Stimulated activated CD4-positive, alpha-beta T cell treated with anti-CD3 and anti-CD28 coated beads, TNF-alpha, amount 100 ng/mL, for 4 hours (primary cell): Measurements from ENCODE around the gene SP9.

Experiments
- DNase-seq, 3 experiments: peaks; one replicate each; pipeline ENCODE4 v3.0.0-alpha.2; 2020; ENCODE audit warnings: low read depth in 3 of 3

SP9 gene

DNA sequence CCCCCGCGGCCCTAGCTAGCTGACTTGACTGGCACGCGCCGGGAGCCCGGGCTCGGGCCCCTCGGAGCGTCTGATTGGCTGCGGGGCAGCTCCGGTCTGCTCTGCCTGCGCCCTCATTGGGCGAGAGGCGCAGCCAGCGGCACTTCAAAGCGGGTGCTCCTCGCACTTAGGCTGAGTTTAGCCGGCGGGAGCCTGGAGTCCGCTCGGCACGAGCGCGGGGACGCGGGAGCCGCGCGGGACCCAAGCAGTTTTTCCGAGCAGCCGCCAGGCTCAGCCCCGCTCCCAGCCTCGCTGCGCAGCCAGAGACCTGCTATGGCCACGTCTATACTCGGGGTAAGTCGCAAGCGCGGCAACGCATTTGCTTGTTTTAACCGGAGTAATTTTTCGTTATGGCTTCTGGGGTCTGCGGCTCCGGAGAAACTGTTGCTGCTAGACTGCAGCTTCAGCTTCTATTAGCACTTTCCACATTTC, at the start of gene SP9:
SP9 (plus strand) TSS at position 174 of the 471 bp plus-strand sequence; CDS start at position 313, 139 bp downstream.
- no peak for DNase-seq

DNA sequence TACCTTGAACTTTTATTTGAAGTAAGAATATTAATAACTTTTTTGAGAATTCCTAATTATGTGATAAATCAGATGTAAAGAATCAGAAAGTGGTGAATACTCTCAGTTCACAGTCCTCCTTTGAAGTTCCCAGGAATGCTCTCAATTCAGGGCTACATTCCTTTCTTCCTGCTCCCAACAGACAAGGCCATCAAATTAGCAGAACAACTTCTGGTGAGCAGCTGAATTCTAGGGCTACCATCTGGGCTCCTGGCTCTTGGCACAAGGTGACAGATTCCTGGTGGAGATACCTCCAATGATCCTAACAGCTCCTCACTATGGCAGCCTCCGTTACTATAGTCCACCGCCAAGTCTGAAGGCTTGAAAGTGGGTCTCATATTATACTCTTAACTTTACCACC, 48.6 kb upstream of the SP9 start:
- no peak for DNase-seq

DNA sequence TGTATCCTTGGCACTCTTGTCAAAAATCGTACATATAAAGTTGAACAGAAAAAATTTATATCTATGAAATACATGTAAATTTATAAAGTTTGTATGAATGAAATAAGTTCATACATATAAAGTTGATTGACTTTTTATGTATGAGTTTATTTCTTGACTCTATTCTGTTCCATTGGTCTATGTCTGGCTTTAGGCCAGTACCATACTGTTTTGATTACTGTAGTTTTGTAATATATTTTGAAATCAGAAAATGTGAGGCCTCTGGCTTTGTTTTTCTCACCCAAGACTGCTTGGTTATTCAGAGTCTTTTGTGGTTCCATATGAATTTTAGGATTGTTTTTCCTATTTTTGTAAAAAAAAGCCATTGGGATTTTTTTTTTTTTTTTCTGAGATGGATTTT, 41.8 kb upstream of the SP9 start:
- no peak for DNase-seq

DNA sequence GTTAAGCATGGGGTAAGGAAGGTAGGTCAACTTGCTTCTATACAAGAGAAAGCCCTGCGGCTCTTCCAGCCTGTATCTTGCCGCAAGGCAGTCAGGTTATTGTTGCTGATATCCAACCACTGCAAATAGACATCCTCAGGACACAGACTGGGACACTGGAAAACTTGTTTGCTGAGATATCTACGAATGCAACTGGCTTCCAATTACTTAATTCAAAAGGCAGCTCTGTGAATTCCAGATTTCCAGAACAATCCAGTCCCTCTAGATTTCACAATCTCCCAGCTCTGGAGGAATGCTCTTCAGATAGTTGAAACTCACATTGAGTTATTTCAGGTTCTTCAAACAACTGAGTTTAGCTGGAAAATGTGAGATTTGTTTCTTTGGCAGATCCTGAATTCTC, 34.6 kb upstream of the SP9 start:
- DNase-seq: no peak

DNA sequence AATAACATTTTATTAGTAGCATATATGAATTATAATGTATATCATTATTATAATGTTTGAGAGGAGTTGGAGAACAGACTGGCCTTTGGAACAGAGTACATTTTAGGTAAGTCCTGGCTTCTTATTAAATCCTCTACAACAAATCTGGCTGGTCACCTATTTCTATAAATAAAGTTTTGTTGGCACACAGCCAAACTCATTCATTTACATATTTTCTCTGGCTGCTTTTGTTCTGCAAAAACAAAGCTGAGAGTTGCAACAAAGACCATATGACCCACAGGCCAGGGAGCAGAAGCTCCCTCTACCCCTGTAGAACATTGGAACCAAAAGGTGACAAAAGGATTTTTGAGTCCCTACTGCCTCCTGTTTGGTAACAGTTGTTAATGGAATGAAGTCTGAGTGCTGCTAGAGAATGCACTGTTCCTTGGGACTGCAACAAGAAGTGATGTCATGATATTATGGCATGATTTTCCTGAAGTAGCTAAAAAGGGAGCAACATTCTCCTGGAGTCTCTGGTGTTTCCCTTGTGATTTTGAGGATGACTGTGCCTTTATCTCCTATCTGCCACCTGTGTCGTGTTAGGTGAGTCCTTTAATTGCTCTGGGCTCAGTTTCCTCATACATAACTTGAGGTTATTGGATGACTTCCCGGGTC, 22.0 kb upstream of the SP9 start:
- no peak for DNase-seq

DNA sequence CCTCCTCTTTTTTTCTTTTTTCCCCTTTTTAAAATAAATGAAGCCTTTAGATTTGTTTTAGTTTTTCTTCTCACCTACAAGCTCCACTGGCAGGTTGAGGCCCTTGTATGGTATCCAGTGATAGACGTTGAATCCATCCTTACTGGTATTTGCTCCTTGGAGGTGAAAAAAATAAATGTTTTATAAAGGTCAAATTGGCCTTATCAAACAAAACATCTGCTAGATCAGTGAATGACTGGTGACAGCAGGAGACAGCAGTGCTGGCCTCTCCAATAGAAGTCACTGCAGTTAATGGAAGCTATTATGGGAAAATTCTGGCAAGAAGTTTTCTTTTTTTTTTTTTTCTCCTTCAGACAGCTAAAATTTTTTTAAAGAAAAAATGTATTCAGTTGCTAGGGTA, 12.6 kb upstream of the SP9 start:
- no peak for DNase-seq

DNA sequence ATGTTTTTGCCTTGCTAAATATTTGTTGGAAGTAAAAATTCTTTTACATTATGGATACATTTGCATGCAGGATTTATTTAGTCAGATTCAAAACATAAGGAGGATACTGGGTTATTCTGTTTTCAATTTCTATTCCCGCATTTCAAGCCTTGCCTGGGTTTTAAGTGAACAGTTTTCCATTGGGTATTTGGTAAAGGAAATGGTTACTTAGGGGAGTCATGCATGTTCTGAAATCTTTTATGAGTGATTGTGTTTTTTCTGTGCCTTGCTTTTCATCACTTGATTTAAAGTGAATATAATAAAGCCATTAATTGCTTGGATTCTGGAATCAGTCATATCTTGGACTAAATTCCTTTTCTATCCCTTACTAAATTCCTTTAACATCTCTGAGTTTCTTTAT, 12.0 kb upstream of the SP9 start:
- DNase-seq: no peak

DNA sequence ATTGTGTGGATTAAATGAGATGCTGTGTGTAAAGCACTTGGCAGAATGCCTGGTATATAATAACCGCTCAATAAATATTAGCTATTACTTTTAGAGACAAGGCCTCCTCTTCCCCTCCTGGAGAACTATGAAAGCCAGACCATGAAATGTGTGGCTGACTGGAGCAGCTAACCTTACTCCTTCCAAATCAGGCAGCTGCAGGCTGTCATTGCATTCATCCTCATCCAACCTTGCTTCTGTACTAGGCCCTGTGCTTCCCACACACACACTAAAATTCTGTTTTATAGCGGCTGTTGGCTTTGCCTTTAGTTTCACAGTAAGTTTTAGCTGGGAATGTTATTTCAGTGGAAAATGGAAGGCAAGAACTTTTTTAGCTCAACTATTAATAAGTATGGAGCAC, 10.2 kb upstream of the SP9 start:
- DNase-seq: no peak

DNA sequence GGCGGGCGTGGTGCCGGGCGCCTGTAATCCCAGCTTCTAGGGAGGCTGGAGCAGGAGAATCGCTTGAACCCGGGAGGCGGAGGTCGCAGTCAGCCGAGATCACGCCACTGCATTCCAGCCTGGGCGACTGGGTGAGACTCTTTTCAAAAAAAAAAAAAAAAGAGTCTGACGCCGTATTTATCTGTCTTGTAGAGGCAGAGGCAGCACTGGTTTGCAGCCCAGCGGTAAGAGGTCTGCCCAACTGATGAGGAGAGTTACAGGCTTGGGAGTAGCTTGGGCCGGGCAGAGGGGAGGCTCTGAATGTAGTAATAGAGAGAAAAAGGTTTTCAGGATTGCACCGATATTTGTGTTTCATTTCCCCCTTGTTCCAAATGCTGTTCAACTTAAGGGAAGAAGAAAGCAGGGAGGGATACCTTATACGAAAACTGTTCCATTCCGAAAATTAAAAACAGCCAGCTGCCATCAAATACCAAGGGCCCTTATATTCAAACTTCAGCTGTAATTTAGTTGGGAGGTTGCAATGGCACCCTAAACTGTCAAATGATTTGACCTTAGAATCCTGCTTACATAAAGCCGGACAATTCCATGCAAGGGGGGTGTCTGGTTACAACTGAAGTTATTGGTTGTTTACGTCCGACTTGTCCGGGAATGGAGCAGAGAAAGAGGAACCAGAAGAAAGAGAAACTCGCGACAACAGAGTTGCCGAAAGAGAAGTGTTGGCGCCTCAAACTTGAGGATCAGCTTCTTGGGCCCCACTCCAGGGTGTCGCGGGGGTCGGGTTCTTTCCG, 9.2 kb upstream of the SP9 start:
- DNase-seq: no peak

DNA sequence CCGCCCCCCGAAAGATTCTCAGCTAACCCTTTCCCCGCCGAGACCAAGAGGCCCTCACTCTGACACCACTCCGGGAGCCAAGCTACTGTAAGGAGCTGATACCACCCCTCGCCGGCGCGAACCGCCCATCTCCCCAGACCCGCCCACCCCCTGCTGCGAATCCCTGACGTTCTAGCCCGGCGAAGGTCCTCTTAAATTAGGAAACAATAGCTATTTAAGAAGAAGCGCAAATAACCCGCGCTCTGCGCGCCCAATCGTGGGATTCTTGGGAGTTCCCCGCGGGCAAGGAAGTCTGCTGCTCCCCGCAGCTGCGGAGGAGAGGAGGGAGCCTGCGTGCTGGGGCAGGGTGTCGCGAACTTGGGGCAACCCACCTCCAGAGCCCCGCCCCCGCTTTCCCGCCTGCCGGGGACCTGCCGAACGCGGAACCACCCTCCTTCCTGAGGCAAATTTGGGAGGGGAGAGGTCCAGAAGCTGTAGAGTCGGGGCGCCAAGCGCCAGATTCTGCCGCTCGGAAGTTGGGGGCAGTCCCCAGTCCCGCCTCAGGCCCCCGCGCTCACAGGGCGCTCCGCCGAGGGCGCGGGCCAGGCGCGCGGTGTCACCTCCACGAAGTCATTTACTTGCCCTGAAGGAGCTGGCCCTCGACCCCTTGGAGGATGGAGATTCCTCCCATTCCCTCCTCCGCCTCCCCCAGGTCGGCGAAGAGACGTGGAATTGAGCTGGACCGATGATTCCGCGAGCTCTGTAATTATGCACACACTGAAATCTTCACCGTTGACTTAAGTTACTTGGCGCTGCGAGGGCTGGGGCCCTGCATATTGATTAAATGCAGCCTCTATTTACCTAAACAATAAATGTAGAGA, 8.4 kb upstream of the SP9 start:
- no peak for DNase-seq

DNA sequence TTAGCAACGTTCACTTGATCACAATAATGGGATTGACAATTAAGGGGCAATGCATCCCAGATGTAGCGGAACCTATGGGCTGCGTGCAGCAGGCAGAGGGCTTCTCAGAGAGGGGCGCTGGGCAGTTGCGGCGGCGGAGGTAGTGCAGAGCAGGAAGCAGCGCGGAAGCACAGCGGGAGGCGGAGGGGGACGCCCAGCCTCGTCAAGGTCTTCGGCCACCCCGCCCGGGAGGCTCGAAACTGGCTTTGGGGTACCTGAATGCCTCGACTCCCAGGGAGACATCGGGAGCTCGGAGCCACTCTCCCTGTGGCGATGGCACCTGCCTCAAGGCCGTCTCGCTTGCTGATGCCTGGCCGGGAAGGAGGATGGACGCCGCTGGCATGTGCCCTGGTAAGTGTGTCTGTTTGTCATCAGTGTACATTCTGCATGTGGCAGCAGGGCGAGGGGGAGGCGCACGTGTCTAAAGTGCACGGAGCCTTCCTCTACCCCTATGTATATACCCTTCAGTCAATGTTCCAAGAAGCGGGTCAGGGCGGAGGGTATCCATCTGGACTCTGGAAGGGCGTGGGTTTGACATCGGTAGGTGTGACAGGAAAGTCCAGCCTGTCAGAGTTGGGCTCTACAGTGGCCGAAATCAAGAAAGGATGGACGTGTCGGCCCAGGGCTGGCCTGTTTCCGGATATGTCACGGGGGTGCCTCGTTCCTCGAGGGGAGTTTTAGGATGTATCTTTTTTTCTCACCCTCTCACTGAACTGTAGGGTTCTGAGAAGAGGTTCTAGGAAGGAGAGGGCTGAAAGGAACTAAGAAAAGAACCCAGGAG, 7.5 kb upstream of the SP9 start:
- no peak for DNase-seq

DNA sequence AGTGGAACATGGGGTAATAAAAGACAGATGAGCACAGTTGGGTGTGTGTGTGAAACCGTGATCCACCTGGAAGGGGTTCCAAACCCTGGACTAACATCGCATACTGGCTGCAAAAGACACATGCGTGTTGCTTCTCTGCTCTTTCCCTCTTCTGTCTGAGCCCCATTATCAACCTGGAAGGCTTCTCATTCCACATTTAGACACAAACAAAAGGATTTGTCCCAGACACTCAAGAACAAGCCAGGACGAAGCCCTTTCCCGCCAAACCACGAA, 7.0 kb upstream of the SP9 start:
- no peak for DNase-seq

DNA sequence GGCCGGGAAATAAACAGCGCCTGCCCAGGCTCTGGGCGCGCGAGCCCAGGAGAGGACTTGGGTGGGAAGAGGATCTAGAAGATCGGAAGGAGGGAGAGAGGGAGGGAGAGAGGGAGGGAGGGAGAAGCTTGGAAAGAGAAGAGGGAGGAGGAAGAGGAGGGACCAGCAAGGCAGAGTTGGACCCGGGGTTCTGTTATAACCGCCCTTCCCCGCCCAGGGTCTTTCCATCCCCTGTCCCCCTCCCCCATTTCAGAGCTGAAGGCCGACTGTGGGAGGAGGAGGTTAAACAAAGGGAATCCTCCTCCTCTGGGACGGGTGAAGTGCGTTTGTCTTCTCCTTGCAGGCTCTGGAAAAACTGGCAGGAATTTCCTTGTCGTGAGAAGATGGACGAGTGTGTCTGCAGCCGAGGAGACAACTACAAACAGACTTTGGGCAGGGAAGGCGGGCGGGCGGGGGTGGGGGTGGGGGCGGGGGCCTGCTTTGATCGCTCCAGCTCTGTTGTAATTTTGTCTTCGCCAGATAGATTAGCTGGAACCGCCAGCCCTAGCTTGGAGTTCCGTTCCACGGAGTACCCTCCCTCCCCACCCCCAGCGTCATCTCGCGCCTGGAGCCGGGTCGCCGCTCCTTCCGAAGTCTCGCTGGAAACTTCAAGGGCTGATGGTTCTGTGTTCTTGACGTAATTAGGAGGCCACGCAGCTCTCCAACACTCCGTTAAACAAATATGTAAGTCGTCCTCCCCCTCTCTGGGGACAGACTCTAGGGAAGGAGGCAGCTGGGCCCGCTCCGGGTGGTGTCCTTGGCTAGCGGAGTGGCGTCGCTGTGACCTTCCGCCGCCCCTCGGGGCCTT, 6.4 kb upstream of the SP9 start:
- DNase-seq: no peak

DNA sequence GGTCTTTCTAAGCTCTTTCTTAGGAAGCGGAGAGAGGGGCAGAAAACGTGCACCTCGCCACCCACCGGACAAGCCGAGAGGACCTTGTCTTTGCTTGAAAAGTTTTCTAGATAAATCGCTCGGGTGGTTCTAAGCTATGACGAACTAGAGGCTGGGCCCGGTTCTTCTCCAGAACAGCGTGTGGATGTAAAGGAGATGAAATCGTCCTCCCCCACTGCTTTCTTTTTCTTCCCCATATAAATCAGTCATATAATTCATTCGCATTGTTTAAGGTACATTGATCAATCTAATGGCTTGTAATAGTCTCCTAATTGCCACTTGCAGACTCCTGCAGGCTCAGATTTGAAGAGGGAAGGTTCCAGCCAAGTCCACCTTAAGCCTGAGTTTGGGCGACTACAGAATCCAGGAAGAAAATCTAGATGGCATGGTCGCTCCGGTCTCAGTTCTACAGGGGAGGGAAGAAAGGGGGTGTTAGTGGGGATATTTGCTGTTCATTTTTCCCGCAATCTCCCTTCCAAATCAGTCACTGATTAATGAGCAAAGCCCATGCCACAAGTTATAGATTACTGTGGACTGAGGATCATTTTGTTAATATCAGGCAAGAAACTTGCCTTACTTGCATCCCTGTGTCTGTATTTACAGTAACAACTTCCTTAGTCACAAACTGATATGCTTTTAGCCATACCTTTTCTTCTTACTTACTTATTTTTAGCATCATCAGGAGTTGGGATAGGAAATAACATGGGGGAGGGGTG, 5.6 kb upstream of the SP9 start:
- DNase-seq: no peak

DNA sequence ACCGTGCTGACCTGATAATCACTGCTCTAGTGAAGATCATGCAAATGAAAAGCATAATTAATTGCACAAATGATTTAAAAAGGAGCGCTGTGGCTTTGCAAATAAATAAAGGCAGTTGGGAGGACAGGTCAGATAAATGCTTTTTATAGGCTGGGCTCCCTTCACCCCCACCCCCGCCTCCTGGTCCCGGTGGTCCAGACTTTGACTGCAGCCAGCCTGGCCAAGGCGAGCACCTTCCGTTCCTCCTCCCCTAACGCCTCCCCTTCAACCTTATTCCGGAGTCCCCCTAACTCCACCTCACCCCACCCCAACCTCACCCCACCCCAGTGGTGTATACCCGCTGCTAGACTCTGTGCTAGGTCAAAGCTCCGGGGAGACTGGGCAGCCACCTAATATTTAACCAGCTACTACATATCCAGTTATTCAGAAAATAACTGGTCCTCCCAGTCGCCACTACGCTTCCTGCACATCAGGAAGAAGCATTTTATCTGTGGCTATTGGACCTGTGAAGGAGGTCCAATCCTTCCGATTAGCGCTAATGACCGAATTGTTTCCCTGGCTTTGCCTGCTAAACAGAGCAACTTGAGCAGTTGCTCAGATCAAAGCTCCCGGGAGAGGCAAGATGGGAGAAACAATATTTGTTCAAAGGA, 3.7 kb upstream of the SP9 start:
- no peak for DNase-seq

DNA sequence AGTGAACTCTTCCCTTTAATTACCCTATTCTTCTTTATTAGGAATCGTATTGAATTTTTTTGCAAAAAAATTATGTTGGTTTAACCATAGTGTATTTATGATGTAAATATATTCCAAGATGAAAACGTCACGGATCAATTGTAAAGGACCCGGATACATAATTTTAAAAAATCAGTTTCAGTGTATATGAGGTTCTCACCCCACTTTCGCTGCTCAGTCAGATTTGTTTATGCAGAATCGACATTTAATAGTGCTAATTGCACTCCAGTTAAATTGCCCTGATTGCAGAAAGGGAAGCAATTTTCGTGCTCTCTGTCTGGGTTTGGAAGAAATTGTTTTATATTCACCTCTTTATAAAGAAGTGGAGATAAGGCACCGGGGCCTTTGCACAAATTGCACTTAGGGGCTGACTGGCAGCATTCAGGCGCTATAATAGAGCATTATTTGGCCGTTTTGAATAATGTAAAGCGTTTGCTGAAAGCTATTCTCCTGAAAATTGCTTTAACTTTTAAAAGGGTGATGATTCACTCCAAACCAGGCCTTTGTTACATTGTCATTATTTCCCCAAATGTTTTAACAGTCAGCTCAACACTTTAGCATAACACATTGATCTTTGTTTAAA, 3.0 kb upstream of the SP9 start:
- DNase-seq: no peak

DNA sequence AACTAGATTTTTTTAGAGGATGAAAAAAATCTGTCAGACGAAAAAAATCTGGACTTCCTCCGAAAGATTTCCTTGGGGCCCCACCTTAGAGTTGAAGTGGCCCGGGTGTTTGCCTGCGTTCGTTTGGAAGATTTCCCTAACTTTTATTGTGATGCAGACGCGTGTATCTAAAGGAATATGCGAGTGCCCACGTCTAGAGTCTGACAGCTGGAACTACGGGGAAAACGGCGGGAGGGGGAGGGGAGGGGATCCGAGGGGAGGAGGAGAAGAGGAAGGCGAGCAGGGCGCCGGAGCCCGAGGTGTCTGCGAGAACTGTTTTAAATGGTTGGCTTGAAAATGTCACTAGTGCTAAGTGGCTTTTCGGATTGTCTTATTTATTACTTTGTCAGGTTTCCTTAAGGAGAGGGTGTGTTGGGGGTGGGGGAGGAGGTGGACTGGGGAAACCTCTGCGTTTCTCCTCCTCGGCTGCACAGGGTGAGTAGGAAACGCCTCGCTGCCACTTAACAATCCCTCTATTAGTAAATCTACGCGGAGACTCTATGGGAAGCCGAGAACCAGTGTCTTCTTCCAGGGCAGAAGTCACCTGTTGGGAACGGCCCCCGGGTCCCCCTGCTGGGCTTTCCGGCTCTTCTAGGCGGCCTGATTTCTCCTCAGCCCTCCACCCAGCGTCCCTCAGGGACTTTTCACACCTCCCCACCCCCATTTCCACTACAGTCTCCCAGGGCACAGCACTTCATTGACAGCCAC, 2.4 kb upstream of the SP9 start:
- DNase-seq: no peak

DNA sequence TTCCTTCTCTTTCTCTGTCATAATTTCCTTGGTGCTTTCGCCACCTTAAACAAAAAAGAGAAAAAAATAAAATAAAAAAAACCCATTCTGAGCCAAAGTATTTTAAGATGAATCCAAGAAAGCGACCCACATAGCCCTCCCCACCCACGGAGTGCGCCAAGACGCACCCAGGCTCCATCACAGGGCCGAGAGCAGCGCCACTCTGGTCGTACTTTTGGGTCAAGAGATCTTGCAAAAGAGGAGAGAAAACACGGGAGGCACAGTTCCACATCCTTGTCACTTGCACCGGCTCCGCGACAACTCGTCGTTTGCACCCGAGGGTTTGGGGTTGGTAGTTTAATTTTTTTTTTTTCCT, 1.8 kb upstream of the SP9 start:
- no peak for DNase-seq
